HEK293 (cell line): ENCODE data around the gene IARS1.

Source experiments
- CTCF ChIA-PET: fragments of 350-600 bp; formaldehyde crosslinking; extraction: SDS; loops from one replicate; lab custom pipeline; 2021; ENCODE audit warnings: antibody characterized with exemption; lab: Yijun Ruan, JAX
- POLR2A ChIA-PET: fragments of 300-600 bp; formaldehyde crosslinking; extraction: SDS; loops from one replicate; lab custom pipeline; 2020; ENCODE audit warnings: antibody characterized with exemption, inconsistent platforms; lab: Yijun Ruan, JAX
- H3K27ac ChIP-seq: fragments of 200-500 bp; sonication (Bioruptor generic); 2 replicates; pipeline ENCODE4 v1.5.1; 2014; ENCODE audit warnings: low read depth, low read length, control low read depth, inconsistent platforms; ENCODE audit errors: extremely low read depth
- H3K36me3 ChIP-seq, 2 experiments: fragments of 200-500 bp in 1 of 2; sonication (Bioruptor generic) in 1 of 2; 1 replicate in 1 of 2; 2 replicates in 1 of 2; pipeline ENCODE4 v1.5.1; 2014 to 2017; ENCODE audit warnings: inconsistent platforms in 2 of 2, low read length in 2 of 2; ENCODE audit not compliant: control insufficient read depth in 2 of 2, insufficient read depth in 1 of 2
- H3K4me1 ChIP-seq: fragments of 200-500 bp; sonication (Bioruptor generic); 2 replicates; pipeline ENCODE4 v1.5.1; 2014; ENCODE audit warnings: mild to moderate bottlenecking, low read length, inconsistent platforms; ENCODE audit not compliant: control insufficient read depth, insufficient read depth
- H3K4me3 ChIP-seq: 2 replicates; pipeline ENCODE4 v1.5.1; 2011; ENCODE audit warnings: low read depth, mild to moderate bottlenecking, control low read depth, low read length, moderate library complexity
- H3K9me3 ChIP-seq: fragments of 200-500 bp; sonication (Bioruptor generic); 2 replicates; pipeline ENCODE4 v1.5.1; 2014; ENCODE audit warnings: low read depth, low read length, inconsistent platforms; ENCODE audit not compliant: control insufficient read depth, insufficient read depth
- BCL11A ChIP-seq: fragments of 450-650 bp; formaldehyde crosslinking; IDR thresholded peaks from 2 replicates; pipeline ENCODE4 v1.5.1; 2016; ENCODE audit warnings: low read depth, missing biosample characterization, missing genetic modification characterization
- GLIS2 ChIP-seq: fragments of 450-650 bp; formaldehyde crosslinking; IDR thresholded peaks from 2 replicates; pipeline ENCODE4 v1.5.1; 2016; ENCODE audit warnings: missing biosample characterization, missing genetic modification characterization
- IKZF3 ChIP-seq: fragments of 450-650 bp; IDR thresholded peaks from 2 replicates; pipeline ENCODE4 v1.5.0; 2018; ENCODE audit warnings: missing biosample characterization, mild to moderate bottlenecking, missing genetic modification characterization, moderate library complexity
- KLF16 ChIP-seq: fragments of 450-650 bp; formaldehyde crosslinking; IDR thresholded peaks from 2 replicates; pipeline ENCODE4 v1.5.1; 2017; ENCODE audit warnings: missing biosample characterization, missing genetic modification characterization
- KLF8 ChIP-seq: fragments of 450-650 bp; formaldehyde crosslinking; IDR thresholded peaks from 2 replicates; pipeline ENCODE4 v1.5.1; 2016; ENCODE audit warnings: missing biosample characterization, missing genetic modification characterization
- OSR2 ChIP-seq: fragments of 450-650 bp; formaldehyde crosslinking; IDR thresholded peaks from 2 replicates; pipeline ENCODE4 v1.5.1; 2016; ENCODE audit warnings: missing biosample characterization, missing genetic modification characterization
- WT1 ChIP-seq: fragments of 450-650 bp; formaldehyde crosslinking; IDR thresholded peaks from 2 replicates; pipeline ENCODE4 v1.5.1; 2016; ENCODE audit warnings: missing biosample characterization, missing genetic modification characterization
- ZBTB20 ChIP-seq: fragments of 450-650 bp; formaldehyde crosslinking; IDR thresholded peaks from 2 replicates; pipeline ENCODE4 v1.5.1; 2016; ENCODE audit warnings: missing biosample characterization, missing genetic modification characterization
- ZBTB8A ChIP-seq: fragments of 450-650 bp; formaldehyde crosslinking; IDR thresholded peaks from 2 replicates; pipeline ENCODE4 v1.5.1; 2016; ENCODE audit warnings: missing biosample characterization, missing genetic modification characterization
- ZFP41 ChIP-seq: fragments of 450-650 bp; formaldehyde crosslinking; IDR thresholded peaks from 2 replicates; pipeline ENCODE4 v1.5.1; 2016; ENCODE audit warnings: missing biosample characterization, missing genetic modification characterization, borderline replicate concordance
- ZFP69B ChIP-seq: fragments of 450-650 bp; formaldehyde crosslinking; IDR thresholded peaks from 2 replicates; pipeline ENCODE4 v1.5.1; 2016; ENCODE audit warnings: missing biosample characterization, missing genetic modification characterization
- ZNF335 ChIP-seq: fragments of 450-650 bp; formaldehyde crosslinking; conservative IDR thresholded peaks from 2 replicates; pipeline ENCODE4 v1.5.1; 2016; ENCODE audit warnings: missing biosample characterization, missing genetic modification characterization
- ZNF366 ChIP-seq: fragments of 450-650 bp; formaldehyde crosslinking; conservative IDR thresholded peaks from 2 replicates; pipeline ENCODE4 v1.5.1; 2016; ENCODE audit warnings: missing biosample characterization, missing genetic modification characterization
- ZNF521 ChIP-seq: fragments of 450-650 bp; formaldehyde crosslinking; IDR thresholded peaks from 2 replicates; pipeline ENCODE4 v1.5.1; 2017; ENCODE audit warnings: missing biosample characterization, mild to moderate bottlenecking, missing genetic modification characterization
- ZNF600 ChIP-seq: fragments of 450-650 bp; formaldehyde crosslinking; IDR thresholded peaks from 2 replicates; pipeline ENCODE4 v1.5.1; 2016; ENCODE audit warnings: missing biosample characterization, missing genetic modification characterization
- ZNF610 ChIP-seq: fragments of 450-650 bp; formaldehyde crosslinking; IDR thresholded peaks from 2 replicates; pipeline ENCODE4 v1.5.1; 2016; ENCODE audit warnings: missing biosample characterization, missing genetic modification characterization, borderline replicate concordance
- ZNF621 ChIP-seq: fragments of 450-650 bp; formaldehyde crosslinking; IDR thresholded peaks from 2 replicates; pipeline ENCODE4 v1.5.1; 2017; ENCODE audit warnings: missing biosample characterization, missing genetic modification characterization
- ZNF660 ChIP-seq: fragments of 450-650 bp; IDR thresholded peaks from 2 replicates; pipeline ENCODE4 v1.5.1; 2018; ENCODE audit warnings: missing biosample characterization, mild to moderate bottlenecking, missing genetic modification characterization
- ZNF747 ChIP-seq: fragments of 450-650 bp; formaldehyde crosslinking; IDR thresholded peaks from 2 replicates; pipeline ENCODE4 v1.5.1; 2016; ENCODE audit warnings: missing biosample characterization, missing genetic modification characterization
- ZSCAN30 ChIP-seq: fragments of 450-650 bp; IDR thresholded peaks from 2 replicates; pipeline ENCODE4 v1.5.1; 2018; ENCODE audit warnings: missing biosample characterization, mild to moderate bottlenecking, missing genetic modification characterization, moderate library complexity
- TF ChIP-seq, protein P1 (sequence below): fragments of 450-650 bp; formaldehyde crosslinking; IDR thresholded peaks from 2 replicates; pipeline ENCODE4 v1.5.1; 2016; ENCODE audit warnings: missing biosample characterization, missing genetic modification characterization
- TF ChIP-seq, protein P2 (sequence below): fragments of 450-650 bp; formaldehyde crosslinking; IDR thresholded peaks from 2 replicates; pipeline ENCODE4 v1.5.1; 2016; ENCODE audit warnings: missing biosample characterization, missing genetic modification characterization
- TF ChIP-seq, protein P3 (sequence below): fragments of 450-650 bp; formaldehyde crosslinking; IDR thresholded peaks from 2 replicates; pipeline ENCODE4 v1.5.1; 2017; ENCODE audit warnings: missing biosample characterization, missing genetic modification characterization
- TF ChIP-seq, protein P4 (sequence below): fragments of 450-650 bp; formaldehyde crosslinking; IDR thresholded peaks from 2 replicates; pipeline ENCODE4 v1.5.1; 2017; ENCODE audit warnings: missing biosample characterization, missing genetic modification characterization

Gene IARS1

DNA sequence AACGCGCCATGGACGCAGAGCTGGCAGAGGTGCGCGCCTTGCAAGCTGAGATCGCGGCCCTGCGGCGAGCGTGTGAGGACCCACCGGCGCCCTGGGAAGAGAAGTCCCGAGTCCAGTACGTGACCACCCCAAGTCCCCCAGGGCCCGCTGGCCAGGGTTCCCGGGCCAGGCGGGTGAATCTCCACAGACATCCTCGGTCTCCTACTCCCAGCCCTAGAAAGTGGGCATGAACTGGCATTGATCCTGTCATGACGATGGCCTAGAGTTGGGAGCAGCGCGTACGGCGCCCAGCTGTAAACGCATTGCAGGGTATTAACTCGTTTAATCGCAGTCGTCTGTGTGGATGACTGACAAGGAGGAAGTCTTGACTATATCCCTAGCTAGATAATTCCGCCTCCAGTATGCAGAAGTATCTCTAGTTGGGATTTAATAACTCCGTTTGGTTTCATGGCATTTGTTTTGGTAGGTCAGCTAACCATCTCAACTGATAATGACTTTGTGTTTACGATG is 32.5 kb upstream of the IARS1 start:
- Histone ChIP-seq H3K27ac (peak overlapping the region; percentile 86), H3K9me3 (no peaks in the 10 kb centered on the region), H3K4me3 (peak overlapping the region; percentile 99), H3K4me1 (no peaks in the 10 kb centered on the region), H3K36me3 (peaks cover 9 to 22% of the 10 kb centered on the region in 2 experiments)
- ChIA-PET POLR2A (interaction anchor here (0.5 to 1.4 kb wide), 12 partner anchors 31 to 344 kb away, joined by 3 to 7 read pairs (median 3); partner anchors contain the start of gene IPPK), CTCF (interaction anchor here (0.9 to 2.2 kb wide), 9 partner anchors 17 to 308 kb away, joined by 3 to 14 read pairs (median 4); no protein-coding TSS in a partner anchor)
- TF ChIP-seq ZNF335 (tag by site-specific recombination) = 0 out of 2 replicates have a peak, but pooled peaks have one; percentile 40
- TF ChIP-seq OSR2 (tag by site-specific recombination) = no peak
- TF ChIP-seq ZBTB20 = peak; percentile 51
- TF ChIP-seq ZSCAN30 (tag by site-specific recombination) = no peak
- TF ChIP-seq ZNF621 (tag by site-specific recombination) = no peak
- no peak for TF ChIP-seq ZNF747 (tag by site-specific recombination)
- 0 out of 2 replicates have a peak, but pooled peaks have one; percentile 11 for TF ChIP-seq ZNF660 (tag by site-specific recombination)
- TF ChIP-seq, protein P1, sequence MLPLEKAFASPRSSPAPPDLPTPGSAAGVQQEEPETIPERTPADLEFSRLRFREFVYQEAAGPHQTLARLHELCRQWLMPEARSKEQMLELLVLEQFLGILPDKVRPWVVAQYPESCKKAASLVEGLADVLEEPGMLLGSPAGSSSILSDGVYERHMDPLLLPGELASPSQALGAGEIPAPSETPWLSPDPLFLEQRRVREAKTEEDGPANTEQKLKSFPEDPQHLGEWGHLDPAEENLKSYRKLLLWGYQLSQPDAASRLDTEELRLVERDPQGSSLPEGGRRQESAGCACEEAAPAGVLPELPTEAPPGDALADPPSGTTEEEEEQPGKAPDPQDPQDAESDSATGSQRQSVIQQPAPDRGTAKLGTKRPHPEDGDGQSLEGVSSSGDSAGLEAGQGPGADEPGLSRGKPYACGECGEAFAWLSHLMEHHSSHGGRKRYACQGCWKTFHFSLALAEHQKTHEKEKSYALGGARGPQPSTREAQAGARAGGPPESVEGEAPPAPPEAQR (tag by site-specific recombination) = no peak
- no peak for TF ChIP-seq BCL11A (tag by site-specific recombination)
- TF ChIP-seq, protein P2, sequence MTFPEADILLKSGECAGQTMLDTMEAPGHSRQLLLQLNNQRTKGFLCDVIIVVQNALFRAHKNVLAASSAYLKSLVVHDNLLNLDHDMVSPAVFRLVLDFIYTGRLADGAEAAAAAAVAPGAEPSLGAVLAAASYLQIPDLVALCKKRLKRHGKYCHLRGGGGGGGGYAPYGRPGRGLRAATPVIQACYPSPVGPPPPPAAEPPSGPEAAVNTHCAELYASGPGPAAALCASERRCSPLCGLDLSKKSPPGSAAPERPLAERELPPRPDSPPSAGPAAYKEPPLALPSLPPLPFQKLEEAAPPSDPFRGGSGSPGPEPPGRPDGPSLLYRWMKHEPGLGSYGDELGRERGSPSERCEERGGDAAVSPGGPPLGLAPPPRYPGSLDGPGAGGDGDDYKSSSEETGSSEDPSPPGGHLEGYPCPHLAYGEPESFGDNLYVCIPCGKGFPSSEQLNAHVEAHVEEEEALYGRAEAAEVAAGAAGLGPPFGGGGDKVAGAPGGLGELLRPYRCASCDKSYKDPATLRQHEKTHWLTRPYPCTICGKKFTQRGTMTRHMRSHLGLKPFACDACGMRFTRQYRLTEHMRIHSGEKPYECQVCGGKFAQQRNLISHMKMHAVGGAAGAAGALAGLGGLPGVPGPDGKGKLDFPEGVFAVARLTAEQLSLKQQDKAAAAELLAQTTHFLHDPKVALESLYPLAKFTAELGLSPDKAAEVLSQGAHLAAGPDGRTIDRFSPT (tag by site-specific recombination) = peak; percentile 55; the same call in 1 of the 2 replicates
- TF ChIP-seq ZNF600 (tag by site-specific recombination) = 0 out of 2 replicates have a peak, but pooled peaks have one; percentile 18

DNA sequence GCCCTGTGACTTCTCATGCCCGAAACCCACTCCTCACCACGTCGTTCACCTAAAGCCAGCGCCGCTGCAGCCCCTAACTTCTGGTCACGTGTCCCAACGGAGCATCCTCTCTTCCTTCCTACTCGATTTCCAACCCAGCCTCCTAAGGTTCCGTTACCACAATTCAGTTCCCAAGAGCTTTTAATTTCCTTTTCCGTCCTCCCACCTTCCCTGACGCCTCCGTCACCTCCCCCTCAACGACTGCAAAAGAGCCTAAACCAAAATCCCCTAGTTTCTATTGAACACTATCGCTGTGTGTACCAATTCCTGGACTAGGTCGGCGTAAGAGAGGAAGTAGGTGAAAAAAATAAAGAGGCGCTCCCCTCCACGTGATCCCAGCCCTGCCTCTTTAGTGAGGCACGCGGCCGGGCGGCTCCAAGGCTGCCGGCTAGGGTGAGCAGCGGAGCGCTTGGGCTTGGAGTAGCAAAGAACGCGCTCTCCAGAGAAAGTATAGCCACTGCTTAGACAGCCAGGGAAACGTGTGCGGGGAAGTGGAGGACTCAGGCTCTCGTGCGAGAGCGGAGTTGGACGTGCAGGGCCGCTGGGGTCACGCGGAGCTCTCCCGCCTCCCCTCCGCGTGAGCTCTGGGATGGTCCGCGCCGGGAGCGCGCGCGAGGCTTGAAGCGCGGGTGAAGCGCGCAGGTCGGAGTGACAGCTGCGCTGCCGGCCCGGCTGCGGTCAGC is 31.9 kb upstream of the IARS1 start, which contains the start of the genes CENPP and NOL8:
Gene CENPP (plus strand): TSS at position 685 of the 722 bp plus-strand sequence.
Gene NOL8 (minus strand): TSS at position 82 of the 722 bp plus-strand sequence. CDS start 1,189 bp downstream, outside the sequence.
- Histone ChIP-seq H3K36me3 (peaks cover 9 to 28% of the 10 kb centered on the region in 2 experiments), H3K27ac (peak within 1 kb of the TSS; percentile 86), H3K4me3 (peak within 1 kb of the TSS; percentile 99), H3K4me1 (no peaks in the 10 kb centered on the region), H3K9me3 (no peaks in the 10 kb centered on the region)
- ChIA-PET CTCF (interaction anchor here (0.6 to 2.2 kb wide), 10 partner anchors 17 to 309 kb away, joined by 3 to 14 read pairs (median 4); no protein-coding TSS in a partner anchor), POLR2A (interaction anchor here (0.5 to 1.4 kb wide), 13 partner anchors 17 to 345 kb away, joined by 3 to 7 read pairs (median 3); partner anchors contain the start of gene IPPK)
- peak; percentile 69; the same call in 1 of the 2 replicates for TF ChIP-seq ZNF610 (tag by site-specific recombination)
- TF ChIP-seq, protein P3, sequence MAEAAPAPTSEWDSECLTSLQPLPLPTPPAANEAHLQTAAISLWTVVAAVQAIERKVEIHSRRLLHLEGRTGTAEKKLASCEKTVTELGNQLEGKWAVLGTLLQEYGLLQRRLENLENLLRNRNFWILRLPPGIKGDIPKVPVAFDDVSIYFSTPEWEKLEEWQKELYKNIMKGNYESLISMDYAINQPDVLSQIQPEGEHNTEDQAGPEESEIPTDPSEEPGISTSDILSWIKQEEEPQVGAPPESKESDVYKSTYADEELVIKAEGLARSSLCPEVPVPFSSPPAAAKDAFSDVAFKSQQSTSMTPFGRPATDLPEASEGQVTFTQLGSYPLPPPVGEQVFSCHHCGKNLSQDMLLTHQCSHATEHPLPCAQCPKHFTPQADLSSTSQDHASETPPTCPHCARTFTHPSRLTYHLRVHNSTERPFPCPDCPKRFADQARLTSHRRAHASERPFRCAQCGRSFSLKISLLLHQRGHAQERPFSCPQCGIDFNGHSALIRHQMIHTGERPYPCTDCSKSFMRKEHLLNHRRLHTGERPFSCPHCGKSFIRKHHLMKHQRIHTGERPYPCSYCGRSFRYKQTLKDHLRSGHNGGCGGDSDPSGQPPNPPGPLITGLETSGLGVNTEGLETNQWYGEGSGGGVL = 0 out of 2 replicates have a peak, but pooled peaks have one; percentile 23
- no peak for TF ChIP-seq ZNF521 (tag by site-specific recombination)
- TF ChIP-seq IKZF3 (tag by site-specific recombination) = no peak
- TF ChIP-seq, protein P4, sequence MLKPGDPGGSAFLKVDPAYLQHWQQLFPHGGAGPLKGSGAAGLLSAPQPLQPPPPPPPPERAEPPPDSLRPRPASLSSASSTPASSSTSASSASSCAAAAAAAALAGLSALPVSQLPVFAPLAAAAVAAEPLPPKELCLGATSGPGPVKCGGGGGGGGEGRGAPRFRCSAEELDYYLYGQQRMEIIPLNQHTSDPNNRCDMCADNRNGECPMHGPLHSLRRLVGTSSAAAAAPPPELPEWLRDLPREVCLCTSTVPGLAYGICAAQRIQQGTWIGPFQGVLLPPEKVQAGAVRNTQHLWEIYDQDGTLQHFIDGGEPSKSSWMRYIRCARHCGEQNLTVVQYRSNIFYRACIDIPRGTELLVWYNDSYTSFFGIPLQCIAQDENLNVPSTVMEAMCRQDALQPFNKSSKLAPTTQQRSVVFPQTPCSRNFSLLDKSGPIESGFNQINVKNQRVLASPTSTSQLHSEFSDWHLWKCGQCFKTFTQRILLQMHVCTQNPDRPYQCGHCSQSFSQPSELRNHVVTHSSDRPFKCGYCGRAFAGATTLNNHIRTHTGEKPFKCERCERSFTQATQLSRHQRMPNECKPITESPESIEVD (tag by site-specific recombination) = peak; percentile 29; the same call in 1 of the 2 replicates
- TF ChIP-seq KLF8 = peak; percentile 95
- peak; percentile 65; the same call in 1 of the 2 replicates for TF ChIP-seq ZBTB8A (tag by site-specific recombination)
- peak; percentile 97 for TF ChIP-seq KLF16 (tag by site-specific recombination)
- peak; percentile 88 for TF ChIP-seq ZFP69B (tag by site-specific recombination)
- no peak; the same call in 1 of the 2 replicates for TF ChIP-seq ZFP41 (tag by site-specific recombination)
- TF ChIP-seq ZNF366 = peak; percentile 79
- TF ChIP-seq GLIS2 (tag by site-specific recombination) = no peak
- 0 out of 2 replicates have a peak, but pooled peaks have one; percentile 21 for TF ChIP-seq WT1
